ENCODE data around the gene SCRT2.
"Not testable (repeated sequence)": the region's sequence is repeated elsewhere in the genome, so short reads cannot be mapped to it uniquely, and the experiment has no call there.

Gene SCRT2

DNA sequence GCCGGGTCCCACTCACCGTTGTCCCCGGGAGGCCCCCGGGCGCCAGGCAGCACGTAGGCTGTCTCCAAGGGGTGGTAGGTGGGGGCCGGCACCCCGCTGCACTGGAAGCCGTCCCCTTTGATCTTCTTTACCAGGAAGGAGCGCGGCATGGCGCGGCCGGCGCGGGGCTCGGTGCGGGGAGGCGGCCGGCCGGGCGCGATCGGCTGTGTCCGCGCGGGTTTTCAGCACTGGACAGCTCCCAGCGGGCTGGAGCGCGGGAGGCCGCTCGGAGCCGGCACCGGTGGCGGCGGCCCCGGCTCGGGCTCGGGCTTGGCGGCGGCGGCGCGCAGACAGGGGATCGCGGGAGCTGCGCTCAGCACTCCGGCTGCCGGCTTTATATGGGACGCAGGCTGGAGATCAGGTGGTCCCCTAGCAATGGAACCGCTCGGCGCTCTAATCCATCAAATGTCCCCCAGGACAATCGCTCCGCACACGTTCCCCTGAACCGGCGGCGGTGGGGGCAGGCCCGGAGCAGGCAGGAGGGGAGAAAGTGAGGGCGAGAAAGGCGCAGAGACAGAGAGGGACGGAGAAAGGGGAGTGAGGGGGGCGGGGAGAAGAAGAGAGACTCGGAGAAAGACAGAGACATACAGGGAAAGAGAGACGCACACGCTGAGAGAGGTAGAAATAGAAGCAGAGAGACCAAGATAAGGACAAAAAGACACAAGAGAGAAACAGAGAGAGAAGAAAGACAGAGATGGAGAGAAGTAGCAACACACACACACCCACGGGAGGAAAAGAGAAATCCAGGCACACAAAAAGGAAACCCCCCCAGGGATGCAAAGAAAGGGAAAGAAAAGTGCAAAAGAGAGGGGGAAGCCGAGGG is at the start of gene SCRT2:
SCRT2 (minus strand) TSS at position 350 of the 862 bp plus-strand sequence; CDS start at position 149, 201 bp downstream.
- DNase-seq (ENCODE audit: low read depth), result peak; percentile 32

DNA sequence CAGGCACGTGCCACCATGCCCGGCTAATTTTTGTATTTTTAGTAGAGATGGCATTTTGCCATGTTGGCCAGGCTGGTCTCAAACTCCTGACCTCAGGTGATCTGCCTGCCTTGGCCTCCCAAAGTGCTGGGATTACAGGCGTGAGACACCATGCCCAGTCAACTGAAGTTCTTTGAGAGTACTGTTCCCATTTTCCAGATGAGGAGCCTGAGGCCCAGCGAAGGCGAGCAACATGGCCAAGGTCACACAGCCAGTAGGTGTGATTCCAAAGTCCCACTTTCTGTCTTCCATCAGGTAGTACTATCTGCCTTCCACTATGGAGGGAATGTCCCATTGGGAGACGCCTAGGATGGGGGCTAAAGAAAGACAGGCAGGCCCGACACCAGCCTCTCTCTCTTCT is 49.2 kb upstream of the SCRT2 start:
- not testable (repeated sequence) for DNase-seq (ENCODE audit: low read depth)

DNA sequence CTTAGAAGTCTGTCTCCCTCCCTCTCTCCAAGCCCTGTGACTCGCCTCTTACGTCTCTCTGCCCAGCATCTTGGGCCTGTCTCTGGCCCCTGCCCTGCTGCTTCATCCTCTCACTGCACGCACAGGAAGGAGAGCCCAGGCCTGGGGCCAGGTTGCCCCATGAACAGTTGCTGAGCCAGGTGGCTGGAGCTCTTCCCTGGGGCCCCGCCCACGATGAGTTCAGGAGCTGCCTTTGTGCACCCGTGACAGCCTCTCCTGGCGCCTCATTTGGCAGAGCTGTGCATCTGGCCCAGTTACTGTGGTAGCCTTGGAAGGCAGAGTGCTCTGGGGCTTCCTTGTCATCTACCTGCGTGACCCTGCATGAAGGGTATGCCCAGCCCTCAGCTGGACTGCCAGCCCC is 48.2 kb upstream of the SCRT2 start:
- DNase-seq (ENCODE audit: low read depth), result no peak

DNA sequence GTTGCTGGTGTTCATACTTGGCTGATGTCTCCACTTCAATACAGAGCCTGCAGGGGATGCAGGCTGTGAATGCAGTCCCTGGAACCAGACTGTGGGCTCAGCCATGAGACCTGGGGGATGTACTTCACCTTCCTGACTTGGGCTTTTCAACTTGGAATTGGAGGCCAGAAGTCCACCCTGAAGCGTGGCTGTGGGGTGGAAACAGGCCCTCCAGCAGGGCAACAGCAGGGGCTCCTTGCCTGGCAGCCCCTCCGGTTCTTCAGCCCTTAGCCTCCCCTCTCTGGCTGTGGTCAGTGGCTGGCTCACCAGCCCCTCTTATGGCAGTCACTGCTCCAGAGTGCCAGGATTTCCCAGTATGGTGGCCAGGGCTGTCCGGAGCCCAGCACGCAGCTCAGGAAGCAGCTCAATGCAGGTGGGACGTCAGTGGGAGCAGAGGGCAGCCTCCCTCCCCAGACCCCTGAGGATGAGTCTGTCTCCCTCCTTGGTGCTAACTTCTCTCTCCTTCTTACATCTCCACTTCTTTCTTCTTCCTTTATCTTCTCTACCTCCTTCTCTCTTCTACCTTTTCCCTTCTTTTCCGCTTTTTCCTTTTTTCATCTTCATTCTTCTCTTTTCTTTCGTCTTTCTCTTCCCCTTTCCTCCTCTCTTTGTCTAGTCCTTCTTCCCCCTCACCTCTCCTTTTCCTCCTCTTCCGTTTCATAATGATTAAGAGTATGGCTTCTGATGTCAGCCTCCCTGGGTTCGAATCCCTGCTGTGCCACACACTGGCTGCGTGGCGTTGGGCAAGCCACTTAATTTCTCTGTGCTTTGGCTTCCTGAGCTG is 47.4 kb upstream of the SCRT2 start:
- no peak for DNase-seq (ENCODE audit: low read depth)

DNA sequence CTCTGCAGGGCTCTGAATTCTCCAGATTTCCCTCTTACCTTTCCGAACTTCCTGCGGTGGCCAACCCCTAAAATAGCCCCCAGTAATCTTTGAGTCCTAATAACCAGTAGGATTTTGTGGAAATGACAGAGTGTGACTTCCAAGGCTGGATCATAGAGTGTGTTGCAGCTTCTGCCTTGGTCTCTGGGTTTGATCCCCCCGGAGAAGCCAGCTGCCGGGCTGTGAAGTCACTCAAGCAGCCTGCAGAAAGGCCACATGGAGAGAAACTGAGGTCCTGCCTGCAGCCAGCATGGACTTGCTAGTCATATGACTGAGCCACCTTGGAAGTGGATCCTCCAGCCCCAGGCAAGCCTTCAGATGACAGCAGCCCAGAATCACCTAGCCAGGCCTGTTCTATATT is 46.3 kb upstream of the SCRT2 start:
- DNase-seq (ENCODE audit: low read depth), result no peak

DNA sequence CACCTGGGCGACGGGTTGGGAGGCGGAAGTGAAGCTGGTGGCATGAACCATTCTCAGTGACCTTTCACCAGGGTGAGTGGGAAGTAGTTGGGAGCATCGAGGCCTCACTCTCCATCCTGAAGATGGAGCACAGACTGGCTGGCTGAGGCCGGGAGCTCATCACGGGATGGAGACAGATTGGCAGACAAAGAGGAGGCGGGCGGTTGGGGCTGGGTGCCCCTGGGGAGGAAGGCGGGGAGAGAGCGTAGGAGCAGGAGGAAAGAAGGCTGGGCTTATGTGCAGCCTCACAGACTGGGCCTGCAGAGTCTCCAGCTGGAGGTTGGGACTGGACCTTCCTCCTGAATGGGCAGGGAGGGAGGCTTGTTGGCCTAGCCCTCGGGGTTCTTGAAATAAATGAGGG is 44.2 kb upstream of the SCRT2 start:
- DNase-seq (ENCODE audit: low read depth), result no peak

DNA sequence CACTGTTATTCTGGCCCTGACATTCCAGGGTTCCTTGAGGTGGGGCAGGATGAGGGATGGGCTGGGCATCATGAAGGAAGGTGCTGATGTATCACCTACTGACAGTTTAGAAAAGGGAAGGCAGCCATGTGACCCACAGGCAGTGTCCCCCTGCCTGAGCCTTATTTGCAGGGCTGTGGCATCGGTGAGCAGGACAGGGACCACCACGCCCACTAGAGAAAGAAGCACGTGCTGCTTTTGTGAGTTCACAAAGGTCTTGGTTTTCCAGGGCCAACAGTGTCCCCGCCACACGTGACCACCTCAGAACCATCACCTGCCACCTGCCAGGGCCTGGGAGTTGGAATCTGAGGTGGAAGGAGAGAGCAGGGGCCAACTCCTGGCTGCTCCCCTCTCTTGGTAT is 43.5 kb upstream of the SCRT2 start:
- DNase-seq (ENCODE audit: low read depth), result no peak

DNA sequence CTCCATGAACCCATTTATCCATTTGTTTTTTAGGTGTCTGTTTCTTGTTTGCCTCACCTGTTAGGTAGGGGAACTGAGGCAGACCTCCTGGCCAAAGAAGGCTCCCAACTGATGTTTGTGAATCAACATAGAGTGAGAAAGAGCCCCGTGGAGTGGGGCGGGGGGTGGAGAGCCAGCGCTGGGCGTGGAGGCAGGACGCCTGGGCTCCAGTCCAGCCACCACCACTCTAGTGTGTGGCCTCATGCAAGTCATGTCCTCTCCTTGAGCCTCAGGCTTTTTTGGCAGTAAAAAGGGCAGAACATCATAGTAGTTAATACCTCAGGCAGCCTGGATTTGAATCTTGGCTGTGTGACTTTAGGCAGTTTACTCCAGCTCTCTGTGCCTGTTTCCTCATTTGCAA is 42.2 kb upstream of the SCRT2 start:
- DNase-seq (ENCODE audit: low read depth), result no peak

DNA sequence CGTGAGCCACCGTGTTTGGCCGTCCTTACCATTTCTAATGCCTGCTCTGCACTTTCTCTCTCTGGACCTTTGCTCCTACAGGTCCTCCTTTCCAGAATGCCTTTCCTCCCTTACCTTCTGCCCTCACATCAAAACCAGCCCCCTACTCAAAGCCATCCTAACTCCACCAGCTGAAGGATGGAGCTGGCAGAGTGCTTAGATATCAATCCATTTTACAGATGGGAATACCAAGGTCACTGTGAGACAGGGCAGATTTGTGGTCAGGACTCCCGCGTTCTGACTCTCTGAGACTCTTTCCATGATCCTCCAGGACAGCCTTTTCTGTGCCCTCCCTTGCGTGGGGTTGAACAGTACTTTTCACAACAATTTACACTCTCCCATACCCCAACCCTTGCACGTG is 41.7 kb upstream of the SCRT2 start:
- DNase-seq (ENCODE audit: low read depth), result no peak

DNA sequence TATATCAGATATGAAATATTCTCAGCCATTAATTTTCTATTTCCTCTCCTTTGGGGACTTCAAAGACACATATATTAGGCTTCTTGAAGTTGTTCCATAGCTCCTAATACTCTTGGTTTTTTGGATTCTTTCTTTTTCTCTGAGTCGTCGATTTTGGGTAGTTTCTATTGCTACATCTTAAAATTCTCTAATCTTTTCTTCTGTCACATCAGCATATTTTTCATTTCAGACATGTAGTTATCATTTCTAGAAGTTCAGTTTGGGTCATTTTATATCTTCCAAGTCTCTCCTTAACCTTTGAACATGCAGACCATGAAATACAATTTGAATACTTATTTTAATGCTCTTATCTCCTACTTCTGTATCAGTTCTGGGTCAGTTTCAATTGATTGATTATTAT is 38.9 kb upstream of the SCRT2 start:
- DNase-seq (ENCODE audit: low read depth), result no peak

DNA sequence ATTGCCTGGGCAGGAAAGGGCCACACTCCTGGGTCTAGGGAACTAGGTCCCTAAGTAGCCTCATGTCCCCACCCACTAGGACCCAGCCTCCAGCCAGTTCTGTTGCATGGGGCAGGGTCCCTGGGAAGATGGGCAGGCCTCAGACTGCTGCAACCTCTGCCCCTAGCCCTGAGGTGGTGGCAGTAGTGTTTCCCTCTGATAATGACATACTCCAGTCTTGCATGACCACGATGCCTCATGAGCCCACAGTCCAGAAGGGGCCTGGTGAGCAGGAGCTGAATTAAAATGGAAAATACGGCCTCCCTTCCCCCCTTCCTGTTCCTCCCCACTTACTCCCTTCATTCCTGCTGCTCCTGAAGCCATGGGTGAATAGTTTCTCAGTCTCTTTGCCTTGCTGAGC is 36.0 kb upstream of the SCRT2 start:
- no peak for DNase-seq (ENCODE audit: low read depth)

DNA sequence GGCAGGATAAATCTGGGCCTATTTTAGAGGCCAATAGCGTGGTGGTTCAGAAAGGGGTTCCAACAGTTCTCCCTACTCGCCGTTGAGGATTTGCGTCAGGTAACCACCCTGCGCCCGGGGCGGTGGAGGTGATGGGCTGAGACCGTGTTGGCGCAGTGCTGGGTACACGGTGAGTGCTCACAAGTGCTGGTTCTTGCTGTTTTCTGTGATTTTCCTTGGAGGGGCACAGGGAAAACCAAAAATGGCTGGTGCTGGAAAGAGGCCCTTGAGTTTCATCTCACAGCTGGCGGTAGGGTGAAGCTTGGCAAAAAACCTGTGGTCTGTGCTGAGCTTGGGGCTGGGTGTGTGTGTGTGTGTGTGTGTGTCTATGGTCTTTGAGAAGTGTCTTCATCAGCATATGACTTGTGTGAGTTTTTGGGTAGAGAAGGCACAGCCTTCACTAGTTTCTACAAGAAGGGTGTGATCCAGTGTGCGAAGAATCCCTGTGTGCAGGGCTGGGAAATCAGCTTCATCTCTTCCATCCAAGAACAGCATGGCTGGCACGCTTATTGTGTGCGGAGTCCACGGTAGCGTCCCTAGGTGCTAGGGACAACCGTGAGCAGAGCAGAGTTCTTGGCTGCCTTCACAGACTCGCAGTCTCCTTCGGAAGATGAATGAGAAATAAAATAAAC is 35.3 kb upstream of the SCRT2 start:
- no peak for DNase-seq (ENCODE audit: low read depth)

DNA sequence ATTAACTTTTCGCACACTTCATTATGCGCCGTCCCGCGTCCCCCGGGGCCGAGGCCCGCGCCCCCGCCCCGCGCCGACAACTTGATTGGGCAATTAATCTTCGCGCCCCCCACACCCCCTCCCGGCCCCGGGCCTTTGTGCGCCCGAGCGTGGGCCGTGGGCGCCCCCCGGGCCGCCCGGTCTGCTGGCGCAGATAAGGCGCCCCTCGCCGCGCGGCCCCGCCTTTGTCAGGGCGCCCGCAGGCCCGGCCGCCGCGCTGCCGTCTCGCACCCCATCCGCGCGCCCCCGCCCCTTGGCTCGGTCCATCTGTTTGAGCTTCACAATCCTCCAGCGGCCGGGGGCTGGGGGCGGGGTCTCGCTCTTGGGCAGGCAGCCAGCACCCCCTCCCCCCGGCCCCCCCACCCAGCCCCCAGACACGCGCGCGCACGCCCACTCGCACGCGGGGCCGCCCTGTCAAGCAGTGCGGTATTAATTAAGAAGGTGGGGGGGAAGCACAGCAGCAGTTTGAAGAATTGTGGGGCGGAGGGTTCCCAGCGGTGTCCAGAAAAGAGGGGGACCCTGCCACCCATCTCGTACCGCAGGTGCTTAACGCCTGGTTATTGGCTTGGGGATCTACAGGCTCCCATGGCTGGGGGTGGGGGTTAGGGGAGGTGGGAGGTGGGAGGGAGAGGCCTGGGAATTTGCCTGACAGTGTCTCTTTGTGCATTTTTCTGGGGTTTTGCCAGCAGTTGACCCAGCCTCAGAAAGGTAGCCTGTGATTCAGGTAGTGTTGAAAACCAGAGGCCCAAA is 34.6 kb upstream of the SCRT2 start:
- no peak for DNase-seq (ENCODE audit: low read depth)

DNA sequence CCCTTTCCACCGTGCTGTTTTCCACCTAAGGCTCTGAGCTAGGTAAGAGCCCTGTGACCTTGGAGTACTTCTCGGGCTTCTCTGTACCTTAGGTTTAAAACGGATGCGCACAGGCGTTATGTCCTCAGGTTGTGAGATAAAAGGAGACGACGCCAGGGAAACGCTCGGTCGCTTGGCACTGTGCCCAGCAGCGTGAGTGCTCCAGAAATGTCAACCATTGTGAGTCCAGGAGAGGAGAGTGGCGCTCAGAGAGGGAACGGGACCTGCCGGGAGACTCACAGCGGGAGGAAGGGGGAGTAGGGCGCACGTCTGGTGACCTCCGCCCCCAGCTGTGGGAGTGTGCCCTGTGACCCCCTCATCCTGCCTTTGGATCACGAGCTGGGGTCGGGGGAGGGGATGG is 33.8 kb upstream of the SCRT2 start:
- no peak for DNase-seq (ENCODE audit: low read depth)

DNA sequence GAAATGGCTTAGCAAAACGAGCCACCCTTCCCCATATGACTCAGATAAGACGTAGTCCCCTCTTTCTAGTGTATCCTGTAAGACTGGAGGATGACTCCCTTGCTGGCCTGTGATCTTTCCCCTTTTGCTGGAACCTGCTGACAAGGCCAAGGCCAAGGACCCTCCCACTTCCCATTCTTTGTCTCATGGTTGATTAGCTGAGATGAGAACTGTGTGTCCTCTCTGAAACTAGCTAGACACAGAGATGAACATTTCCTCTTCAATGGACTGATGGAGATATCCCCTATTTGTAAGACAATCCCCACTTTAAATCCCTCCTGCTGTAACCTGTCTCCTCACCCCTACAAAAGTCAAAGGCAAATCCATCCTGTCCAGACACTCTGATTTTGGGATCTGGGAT is 33.4 kb upstream of the SCRT2 start:
- no peak for DNase-seq (ENCODE audit: low read depth)

DNA sequence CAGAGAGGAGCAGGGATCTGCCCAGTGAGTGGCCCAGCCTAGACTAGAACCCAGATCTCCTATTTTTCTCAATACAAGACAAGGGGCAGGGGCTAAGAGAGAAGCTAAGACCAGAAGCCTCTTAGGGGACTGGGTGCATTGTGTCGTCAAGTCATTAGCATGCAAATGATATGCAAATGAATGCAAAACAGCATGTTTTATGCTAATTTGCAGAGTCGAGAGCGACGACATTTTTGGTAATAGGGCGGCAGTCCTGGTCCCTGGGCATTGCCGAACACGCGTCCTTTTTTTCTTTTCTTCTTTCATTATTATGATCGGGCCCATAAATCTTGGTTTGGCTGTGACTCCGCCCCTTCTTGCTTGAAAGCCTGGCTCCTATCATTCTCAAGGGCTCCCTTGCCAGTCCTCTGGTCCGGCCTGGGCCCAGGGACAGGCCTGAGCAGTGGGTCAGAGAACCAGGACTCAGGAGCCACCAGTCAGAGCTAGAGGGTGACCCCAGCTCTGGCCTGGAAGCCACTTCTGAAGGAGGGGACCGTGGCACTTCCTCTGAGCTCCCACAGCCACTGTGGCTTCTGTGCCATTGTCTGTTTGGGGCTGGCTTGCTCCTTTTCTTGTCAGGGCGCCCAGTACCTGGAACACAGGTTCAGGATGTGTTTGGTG is 32.0 kb upstream of the SCRT2 start:
- no peak for DNase-seq (ENCODE audit: low read depth)

DNA sequence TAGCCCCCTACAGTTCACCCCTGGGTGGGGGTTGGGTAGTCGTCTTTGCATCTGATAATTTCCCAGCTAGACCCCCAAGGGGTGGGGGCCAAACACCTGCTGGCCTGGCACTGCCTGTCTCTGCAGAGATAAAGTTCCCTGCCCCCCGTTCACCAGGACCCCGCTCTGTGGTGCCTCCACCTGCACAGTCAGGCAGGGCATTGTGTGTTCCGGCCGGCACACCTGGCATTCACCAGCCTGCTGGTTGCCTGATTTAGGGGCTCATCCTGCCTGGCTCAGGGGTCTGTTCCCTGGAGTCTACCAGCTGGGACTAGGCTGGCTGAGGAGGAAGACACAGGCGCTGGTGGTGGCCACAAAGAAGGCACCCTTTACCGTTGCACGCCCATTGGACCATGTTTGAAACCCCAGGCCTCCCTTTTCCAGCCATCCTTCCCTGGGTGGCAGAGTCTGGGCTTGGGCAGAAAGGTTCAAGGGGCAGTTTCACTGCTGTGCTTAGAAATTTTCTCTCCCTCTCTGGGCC is 30.8 kb upstream of the SCRT2 start:
- DNase-seq (ENCODE audit: low read depth), result no peak

DNA sequence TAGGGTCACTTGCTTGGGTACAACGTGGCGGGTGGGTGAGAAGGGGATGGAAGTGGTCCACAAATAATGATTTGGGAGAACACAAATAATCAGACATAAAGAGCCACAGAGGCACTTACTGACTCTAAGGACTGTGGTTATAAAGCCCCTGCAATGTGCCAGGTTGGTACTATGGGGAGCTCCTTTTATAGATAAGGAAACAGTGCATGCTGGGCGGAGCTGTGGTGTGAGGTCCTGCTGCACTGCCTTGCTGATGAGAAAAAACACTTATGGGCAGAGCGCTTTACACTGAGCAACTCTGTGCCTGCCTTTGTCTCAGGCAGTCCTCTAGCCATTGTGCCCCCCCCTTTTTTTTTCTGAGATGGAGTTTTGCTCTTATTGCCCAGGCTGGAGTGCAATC is 29.1 kb upstream of the SCRT2 start:
- DNase-seq (ENCODE audit: low read depth), result no peak

DNA sequence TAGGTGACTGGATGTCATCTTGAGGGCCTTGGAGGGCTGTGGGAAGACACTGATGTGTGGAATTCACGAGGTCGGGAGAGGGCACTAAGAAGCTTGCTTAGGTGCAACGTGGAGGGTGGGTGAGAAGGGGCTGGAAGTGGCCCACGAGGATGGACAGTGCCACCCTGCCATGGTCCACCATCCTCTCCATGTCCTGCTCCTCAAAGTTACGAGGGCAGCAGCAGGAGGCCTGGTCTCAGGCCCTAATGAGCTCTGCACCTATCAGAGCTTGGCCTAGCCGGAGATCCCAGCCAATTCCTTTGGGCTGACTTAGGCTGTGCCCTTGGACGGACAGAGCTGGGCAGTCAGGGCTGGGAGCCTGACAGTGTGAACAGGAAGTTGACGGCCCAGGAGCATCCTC is 27.8 kb upstream of the SCRT2 start:
- no peak for DNase-seq (ENCODE audit: low read depth)

DNA sequence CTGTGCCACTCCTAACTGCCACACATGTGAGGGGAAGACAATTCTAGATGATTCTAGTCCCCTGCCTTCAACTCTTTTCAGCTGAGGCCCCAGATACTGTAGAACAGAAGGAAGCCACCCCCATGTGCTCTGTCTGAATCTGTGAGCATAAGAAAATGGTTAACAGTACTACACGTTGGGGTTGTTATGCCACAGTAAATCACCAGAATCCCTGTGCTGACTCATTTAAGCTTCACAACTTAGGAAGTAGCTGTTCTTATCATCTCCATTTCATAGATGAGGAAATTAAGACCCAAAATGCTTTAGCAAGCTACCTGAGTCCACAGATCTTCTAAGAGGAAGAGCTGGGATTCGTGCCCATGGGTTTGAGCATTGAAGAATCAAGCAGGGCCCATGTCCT is 27.4 kb upstream of the SCRT2 start:
- no peak for DNase-seq (ENCODE audit: low read depth)
